A673 (cell line): ENCODE measurements around the gene SLC22A7. TPM values are rescaled to one million over a fixed set of nuclear protein-coding genes. Genes with fewer than 3 reads are reported as not detected.

Experiments used
- BruUV-seq: library from RNA; stranded (reverse); fragments of 400-500 nt; replicated peaks from 2 replicates; lab custom pipeline; 2021; lab: Mats Ljungman, UMichigan
- CTCF ChIA-PET: fragments of 300-600 bp; sonication (Branson Sonifier 250); formaldehyde crosslinking; loops from one replicate; lab custom pipeline; 2022; ENCODE audit warnings: antibody characterized with exemption; lab: Charles Lee
- POLR2A ChIA-PET: fragments of 300-600 bp; sonication (Branson Sonifier 250); formaldehyde crosslinking; loops from one replicate; lab custom pipeline; 2022; ENCODE audit warnings: antibody characterized with exemption; ENCODE audit not compliant: low non-redundant PET; lab: Charles Lee
- DNase-seq: peaks from one replicate; pipeline ENCODE4 v3.0.0-alpha.2; 2015; ENCODE audit warnings: low spot score
- H3K27ac ChIP-seq: fragments of 200-600 bp; sonication (generic); 2 replicates; pipeline ENCODE4 v1.5.1; 2016; ENCODE audit warnings: mixed run types, low read depth, mild to moderate bottlenecking, mixed read lengths, antibody characterized with exemption, low read length; ENCODE audit not compliant: poor library complexity, severe bottlenecking
- H3K27me3 ChIP-seq: fragments of 200-600 bp; sonication (generic); replicated peaks from 2 replicates; pipeline ENCODE4 v1.6.1; 2017; ENCODE audit warnings: mixed run types, low read depth, mild to moderate bottlenecking, mixed read lengths, antibody characterized with exemption, low read length; ENCODE audit not compliant: insufficient read depth, poor library complexity
- H3K36me3 ChIP-seq: fragments of 200-600 bp; sonication (generic); 2 replicates; pipeline ENCODE4 v1.6.1; 2016; ENCODE audit warnings: mixed run types, mild to moderate bottlenecking, mixed read lengths, antibody characterized with exemption, low read length; ENCODE audit not compliant: insufficient read depth, poor library complexity, severe bottlenecking
- H3K4me1 ChIP-seq: fragments of 200-600 bp; sonication (generic); 2 replicates; pipeline ENCODE4 v1.6.1; 2017; ENCODE audit warnings: mixed run types, mild to moderate bottlenecking, mixed read lengths, antibody characterized with exemption, low read length; ENCODE audit not compliant: insufficient read depth, poor library complexity, severe bottlenecking
- H3K4me3 ChIP-seq: fragments of 200-600 bp; sonication (generic); 2 replicates; pipeline ENCODE4 v1.5.1; 2016; ENCODE audit warnings: low read depth, mixed run types, mild to moderate bottlenecking, mixed read lengths, low read length; ENCODE audit not compliant: poor library complexity, severe bottlenecking
- H3K9me3 ChIP-seq: fragments of 200-600 bp; sonication (generic); 2 replicates; pipeline ENCODE4 v1.6.1; 2016; ENCODE audit warnings: mixed run types, low read depth, mild to moderate bottlenecking, mixed read lengths, antibody characterized with exemption, low read length; ENCODE audit not compliant: poor library complexity, severe bottlenecking
- CTCF ChIP-seq: fragments of 300-800, 200-600 bp; sonication (generic); conservative IDR thresholded peaks from 2 replicates; pipeline ENCODE4 v1.5.1; 2017; ENCODE audit warnings: low read depth, mild to moderate bottlenecking, antibody characterized with exemption, low read length, moderate library complexity, mixed read lengths
- EZH2 ChIP-seq: fragments of 200-600 bp; sonication (generic); IDR thresholded peaks from 2 replicates; pipeline ENCODE4 v1.6.1; 2017; ENCODE audit warnings: borderline replicate concordance, low read depth, mild to moderate bottlenecking, mixed read lengths, antibody characterized with exemption, low read length; ENCODE audit not compliant: poor library complexity, severe bottlenecking
- intact Hi-C: fragments of 100-400 bp; cut with micrococcal nuclease; formaldehyde crosslinking; loops from one replicate; pipeline ENCODE4 v1.10.0; 2022; ENCODE audit not compliant: unreplicated experiment
- total RNA-seq: library from RNA; stranded (reverse); gene quantifications from 2 replicates; pipeline ENCODE4 v1.2.3, GENCODE V29; 2021

The SLC22A7 gene
- total RNA-seq, 1 experiment from 2014 or later, result not detected

DNA sequence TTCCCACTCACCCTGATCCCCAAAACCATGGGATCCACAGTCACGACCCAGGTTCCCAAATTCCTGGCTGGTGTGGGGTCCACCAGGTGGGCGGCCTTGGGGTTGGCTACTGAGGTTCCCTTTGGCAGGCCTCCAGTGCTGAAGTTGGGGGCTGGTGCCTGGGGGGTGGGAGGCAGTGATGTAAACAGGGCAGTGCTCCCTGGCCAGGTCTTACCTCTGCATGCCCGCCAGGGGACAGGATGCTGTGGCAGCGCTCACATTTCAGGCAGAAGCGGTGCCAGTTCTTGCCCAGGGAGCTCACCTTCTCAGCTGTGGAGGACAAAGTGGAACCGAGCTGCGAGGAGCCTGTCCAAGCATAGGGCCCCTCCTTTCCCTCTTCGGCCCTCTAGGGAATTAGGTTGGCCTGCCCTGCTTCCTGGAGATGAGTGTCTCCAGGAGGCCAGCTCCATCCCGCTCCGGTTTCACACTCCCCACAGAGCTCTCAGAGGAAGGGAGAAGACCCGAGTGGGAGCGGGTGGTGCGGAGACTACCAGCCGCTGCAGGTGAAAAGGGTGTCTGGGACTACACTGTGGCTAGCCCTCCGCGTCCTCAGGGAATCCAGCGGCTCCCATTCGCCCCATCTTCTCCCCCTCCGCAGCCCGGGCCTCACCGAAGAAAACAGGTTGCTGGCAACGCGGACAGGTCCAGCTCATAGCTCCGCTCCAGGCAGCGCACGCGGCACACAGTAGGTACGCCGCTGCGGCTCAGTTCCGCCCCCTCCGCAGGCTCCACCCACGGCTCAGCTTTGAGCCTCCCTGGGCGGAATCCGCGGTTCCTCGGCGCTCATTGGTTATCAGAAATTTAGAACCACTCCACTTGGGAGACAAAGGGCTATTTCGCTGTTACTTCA is 10.3 kb downstream of the SLC22A7 start, which contains the start of gene CRIP3:
Gene CRIP3, minus strand, starts transcription at position 726 of the 889 bp plus-strand sequence. Its CDS starts 34 bp downstream, at position 692.
- POLR2A ChIA-PET, result no interaction called here
- H3K27me3 ChIP-seq, result no peaks in the 10 kb centered on the region
- intact Hi-C loops, result no loop called here
- H3K4me1 ChIP-seq, result no peaks in the 10 kb centered on the region
- H3K9me3 ChIP-seq, result no peaks in the 10 kb centered on the region
- H3K36me3 ChIP-seq, result no peaks in the 10 kb centered on the region
- CTCF ChIA-PET, result interaction anchor here (0.5 kb wide), 1 partner anchor 13 kb away, joined by 4 read pairs; no protein-coding TSS in a partner anchor
- no peak within 1 kb of the TSS for H3K27ac ChIP-seq
- TF ChIP-seq CTCF (no peak), EZH2 (no peak)
- DNase-seq, result peak; percentile 56
- H3K4me3 ChIP-seq, result peak within 1 kb of the TSS; percentile 50
- no TSS peak for BruUV-seq

GRCh38 chr6:43308990-43309477 is 11.0 kb downstream of the SLC22A7 start:
- POLR2A ChIA-PET, result no interaction called here
- no peak for DNase-seq
- Histone ChIP-seq H3K36me3 (no peaks in the 10 kb centered on the region), H3K4me1 (no peaks in the 10 kb centered on the region), H3K27ac (no peak overlapping the region), H3K9me3 (no peaks in the 10 kb centered on the region), H3K27me3 (no peaks in the 10 kb centered on the region), H3K4me3 (peak overlapping the region; percentile 50)
- intact Hi-C loops, result no loop called here
- CTCF ChIA-PET, result no interaction called here
- TF ChIP-seq CTCF, result no peak
- no peak for TF ChIP-seq EZH2
- BruUV-seq, result no TSS peak

GRCh38 chr6:43310134-43310533 is 12.1 kb downstream of the SLC22A7 start:
- no peaks in the 10 kb centered on the region for H3K36me3 ChIP-seq
- POLR2A ChIA-PET, result no interaction called here
- no peaks in the 10 kb centered on the region for H3K4me1 ChIP-seq
- TF ChIP-seq CTCF (no peak), EZH2 (no peak)
- no TSS peak for BruUV-seq
- no peak overlapping the region for H3K27ac ChIP-seq
- intact Hi-C loops, result no loop called here
- H3K27me3 ChIP-seq, result no peaks in the 10 kb centered on the region
- no peaks in the 10 kb centered on the region for H3K9me3 ChIP-seq
- DNase-seq, result no peak
- no peak overlapping the region for H3K4me3 ChIP-seq
- CTCF ChIA-PET, result no interaction called here
